HK-2 (cell line): Measurements from ENCODE around the gene MYO10.
A peak's percentile ranks its signal among the peaks of the same experiment; 100 is the strongest.
"Not testable (repeated sequence)": the region's sequence is repeated elsewhere in the genome, so short reads cannot be mapped to it uniquely, and the experiment has no call there.

Source experiments
- DNase-seq: peaks from one replicate; pipeline ENCODE4 v3.0.0-alpha.2; 2018; ENCODE audit not compliant: unreplicated experiment

MYO10 gene

GRCh38 chr5:16862777-16863176 is 73.3 kb downstream of the MYO10 start:
- DNase-seq, result no peak

- no peak for DNase-seq
Measured at GRCh38 chr5:16859346-16859745, 76.7 kb downstream of the MYO10 start.

GRCh38 chr5:16858151-16858550 is 77.9 kb downstream of the MYO10 start:
- no peak for DNase-seq

- no peak for DNase-seq
Measured at GRCh38 chr5:16857635-16858034, 78.5 kb downstream of the MYO10 start.

GRCh38 chr5:16856531-16856930 is 79.6 kb downstream of the MYO10 start:
- peak; percentile 72 for DNase-seq

GRCh38 chr5:16855898-16856297 is 80.2 kb downstream of the MYO10 start:
- DNase-seq, result no peak

GRCh38 chr5:16855485-16855884 is 80.6 kb downstream of the MYO10 start:
- no peak for DNase-seq

GRCh38 chr5:16854351-16854750 is 81.7 kb downstream of the MYO10 start:
- DNase-seq, result no peak

GRCh38 chr5:16853518-16853917 is 82.6 kb downstream of the MYO10 start:
- DNase-seq, result no peak

- DNase-seq, result no peak
Measured at GRCh38 chr5:16852251-16853005, 83.7 kb downstream of the MYO10 start.

GRCh38 chr5:16849775-16850174 is 86.3 kb downstream of the MYO10 start:
- no peak for DNase-seq

GRCh38 chr5:16849181-16849580 is 86.9 kb downstream of the MYO10 start:
- DNase-seq, result no peak

GRCh38 chr5:16844952-16845351 is 91.1 kb downstream of the MYO10 start:
- no peak for DNase-seq

- DNase-seq, result no peak
Measured at GRCh38 chr5:16842896-16843295, 93.2 kb downstream of the MYO10 start.

- no peak for DNase-seq
Measured at GRCh38 chr5:16841416-16841815, 94.7 kb downstream of the MYO10 start.

GRCh38 chr5:16837305-16837704 is 98.8 kb downstream of the MYO10 start:
- no peak for DNase-seq

- no peak for DNase-seq
Measured at GRCh38 chr5:16834029-16834428, 102.1 kb downstream of the MYO10 start.

- DNase-seq, result not testable (repeated sequence)
Measured at GRCh38 chr5:16831326-16831725, 104.8 kb downstream of the MYO10 start.

- DNase-seq, result no peak
Measured at GRCh38 chr5:16827755-16828154, 108.3 kb downstream of the MYO10 start.

GRCh38 chr5:16826379-16827125 is 109.5 kb downstream of the MYO10 start:
- DNase-seq, result no peak

GRCh38 chr5:16819522-16820167 is 116.4 kb downstream of the MYO10 start:
- no peak for DNase-seq

GRCh38 chr5:16815432-16815831 is 120.7 kb downstream of the MYO10 start:
- DNase-seq, result no peak

GRCh38 chr5:16812911-16813310 is 123.2 kb downstream of the MYO10 start:
- peak; percentile 25 for DNase-seq
